ENCODE results near the gene ZBED4. TPM values are rescaled to one million over a fixed set of nuclear protein-coding genes. Genes with fewer than 3 reads are reported as not detected.

ZBED4 gene
- total and polyA plus RNA-seq, 2 of the 13 experiments (the other 11 are each of a cell fraction or from before 2014, with no cell fraction given), result 5.4 to 9.6 TPM

GRCh38 chr22:49886346-49887063 lies 32.9 kb downstream of the ZBED4 start (continued):
- no peak for TF ChIP-seq ARID4A (CRISPR knock-in tag; IDR thresholded peaks at IDR 0.05; ENCODE audit: borderline replicate concordance)
- no peak for TF ChIP-seq SOX13 (IDR thresholded peaks at IDR 0.05)
- TF ChIP-seq SOX13 (CRISPR knock-in tag; conservative IDR thresholded peaks at IDR 0.05 in 1 of 2, IDR thresholded peaks at IDR 0.05 in 1 of 2), result no peak

GRCh38 chr22:49887064-49887451 lies 33.4 kb downstream of the ZBED4 start:
- in situ Hi-C loops (cut with HindIII; ENCODE audit: extremely low pct_ligation_motif_present, low pct_unique_long_range_greater_than_20kb) (no loop called here), intact Hi-C loops (cut with micrococcal nuclease; ENCODE audit: unreplicated experiment) (no loop called here)
- Histone ChIP-seq H3K9ac (ENCODE audit: insufficient read depth, low read depth, low read length) (no peak overlapping the region), H3K9me3 (ENCODE audit: low read length) (no peaks in the 10 kb centered on the region), H3K4me2 (ENCODE audit: low read depth, low read length) (no peak overlapping the region), H3K27me3 (ENCODE audit: control insufficient read depth in 1 of 2, insufficient read depth in 2 of 2, low read length in 2 of 2) (no peaks in the 10 kb centered on the region), H3K79me2 (ENCODE audit: insufficient read depth, low read length) (peaks cover 9% of the 10 kb centered on the region), H3K4me1 (ENCODE audit: insufficient read depth, low read length) (no peaks in the 10 kb centered on the region), H3K27ac (ENCODE audit: extremely low read length, insufficient read depth, low read length) (no peak overlapping the region), H3K36me3 (replicated peaks in 1 of 2; ENCODE audit: control insufficient read depth in 1 of 2, insufficient read depth in 2 of 2, low read length in 2 of 2) (peaks cover 20 to 54% of the 10 kb centered on the region in 2 experiments), H4K20me1 (ENCODE audit: insufficient read depth, low read length) (no peaks in the 10 kb centered on the region), H3K4me3 (replicated peaks in 1 of 3; ENCODE audit: insufficient read depth in 1 of 3, low read depth in 2 of 3, low read length in 3 of 3) (no peak overlapping the region), H2AFZ (ENCODE audit: low read length) (no peak overlapping the region)
- 96% methylated on average over 14 of the region's 14 CpGs for WGBS (ENCODE audit: low lambda C conversion rate)
- DNase-seq (ENCODE audit: low spot score) (no peak), FAIRE-seq (no peak), ATAC-seq (no peak)
- ChIA-PET POLR2A (no interaction called here), CTCF (ENCODE audit: low intra/inter-chr PET ratio, low total read pairs) (no interaction called here)
- no TSS peak for BruUV-seq (replicated peaks)
- no peak for TF ChIP-seq PPARG (CRISPR knock-in tag; conservative IDR thresholded peaks at IDR 0.05)
- TF ChIP-seq ZNF446 (CRISPR knock-in tag; IDR thresholded peaks at IDR 0.05), result no peak
- no peak for TF ChIP-seq SMAD1 (CRISPR knock-in tag; IDR thresholded peaks at IDR 0.05; ENCODE audit: borderline replicate concordance, low read depth)
- no peak for TF ChIP-seq KMT2B (CRISPR knock-in tag; IDR thresholded peaks at IDR 0.05)
- no peak for TF ChIP-seq ZNF766 (CRISPR knock-in tag; IDR thresholded peaks at IDR 0.05; ENCODE audit: borderline replicate concordance)
- no peak for TF ChIP-seq ZBTB10 (CRISPR knock-in tag; IDR thresholded peaks at IDR 0.05; ENCODE audit: borderline replicate concordance)
- TF ChIP-seq IKZF5 (CRISPR knock-in tag; IDR thresholded peaks at IDR 0.05), result no peak
- TF ChIP-seq NR0B2 (CRISPR knock-in tag; IDR thresholded peaks at IDR 0.05), result no peak

Measured in HepG2 (cell line).